GM21737 (cell line): ENCODE measurements around the gene OGFOD1.
"Not testable (repeated sequence)": the region's sequence is repeated elsewhere in the genome, so short reads cannot be mapped to it uniquely, and the experiment has no call there.

ENCODE experiments used
- ATAC-seq: cut with Tn5 transposase; IDR thresholded peaks from one replicate; pipeline ENCODE4 v1.9.1; 2021; ENCODE audit warnings: mild to moderate bottlenecking, moderate library complexity; ENCODE audit not compliant: unreplicated experiment

Gene OGFOD1

DNA sequence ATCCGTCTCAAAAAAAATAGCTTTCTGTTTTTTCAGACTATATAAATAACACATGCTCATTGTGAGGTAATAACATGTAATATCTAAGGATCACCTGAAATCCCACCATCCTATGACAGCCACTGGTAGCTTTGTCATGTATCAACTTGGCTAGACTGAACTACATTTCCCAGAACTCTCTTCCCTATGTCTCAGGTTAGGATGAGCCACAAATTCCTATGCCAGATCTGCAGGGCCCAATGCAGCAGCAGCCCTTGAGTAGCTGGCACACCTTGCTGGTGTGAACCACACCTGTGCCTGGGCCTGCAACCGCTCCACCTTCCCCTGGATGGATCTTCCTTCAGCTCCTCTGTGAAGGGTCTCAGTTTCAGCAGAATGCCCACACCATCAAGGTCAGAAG lies 28.1 kb downstream of the OGFOD1 start:
- no peak for ATAC-seq

- no peak for ATAC-seq
These were observed 29.6 kb downstream of the OGFOD1 start for GRCh38 chr16:56480776-56481467.

DNA sequence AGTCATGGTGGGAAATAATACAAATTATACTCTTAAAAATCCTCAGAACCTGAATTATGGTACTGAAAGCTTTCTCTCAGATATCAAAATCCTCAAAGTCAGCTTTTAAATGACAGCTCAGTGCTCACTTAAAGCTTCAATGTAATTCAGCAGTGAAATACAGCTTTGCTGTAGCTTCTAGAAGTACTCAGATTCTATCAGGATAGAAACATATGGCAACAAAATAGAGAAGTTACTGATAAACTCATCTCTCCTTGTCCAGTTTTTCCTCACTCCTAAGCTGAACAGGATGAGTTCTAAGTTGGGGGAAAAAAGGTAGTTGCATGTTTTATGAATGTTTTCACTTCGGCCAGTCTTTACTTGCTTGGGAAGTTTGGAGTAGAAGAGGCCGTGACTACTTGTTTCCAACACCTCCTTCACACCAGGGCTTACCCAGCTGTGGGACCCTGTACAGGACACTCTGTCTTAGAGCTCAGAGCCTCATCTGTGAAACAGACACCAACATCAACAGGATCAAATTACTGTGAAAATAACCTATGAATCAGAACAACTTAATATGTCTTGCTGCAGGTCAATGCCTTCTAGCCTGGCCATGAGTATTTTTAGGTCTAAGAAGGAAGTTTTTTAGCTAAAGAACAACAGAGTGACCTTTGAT lies 30.2 kb downstream of the OGFOD1 start:
- ATAC-seq: no peak

DNA sequence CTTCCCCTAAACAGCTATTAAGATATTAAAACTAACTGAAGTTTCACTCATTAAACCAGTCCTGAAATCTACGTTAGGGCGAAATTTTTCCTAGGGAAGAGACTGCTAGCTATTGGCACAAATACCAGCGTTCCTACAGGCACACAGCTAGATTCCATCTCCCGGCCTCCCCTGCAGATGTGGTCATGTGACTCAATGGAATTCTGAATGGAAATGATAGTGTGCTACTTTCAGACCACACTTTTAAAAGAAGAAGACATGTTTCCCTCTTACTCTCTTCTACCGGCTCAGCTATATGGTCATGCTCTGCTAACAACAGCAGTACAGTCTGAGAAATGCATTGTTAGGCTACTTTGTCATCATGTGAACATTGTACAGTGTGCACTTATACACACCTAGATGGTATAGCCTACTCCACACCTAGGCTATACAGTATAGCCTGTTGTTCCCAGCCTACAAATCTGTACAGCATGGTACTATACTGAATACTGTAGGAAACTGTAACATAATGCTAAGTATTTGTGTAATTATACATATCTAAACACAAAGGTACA lies 31.4 kb downstream of the OGFOD1 start:
- ATAC-seq: no peak

DNA sequence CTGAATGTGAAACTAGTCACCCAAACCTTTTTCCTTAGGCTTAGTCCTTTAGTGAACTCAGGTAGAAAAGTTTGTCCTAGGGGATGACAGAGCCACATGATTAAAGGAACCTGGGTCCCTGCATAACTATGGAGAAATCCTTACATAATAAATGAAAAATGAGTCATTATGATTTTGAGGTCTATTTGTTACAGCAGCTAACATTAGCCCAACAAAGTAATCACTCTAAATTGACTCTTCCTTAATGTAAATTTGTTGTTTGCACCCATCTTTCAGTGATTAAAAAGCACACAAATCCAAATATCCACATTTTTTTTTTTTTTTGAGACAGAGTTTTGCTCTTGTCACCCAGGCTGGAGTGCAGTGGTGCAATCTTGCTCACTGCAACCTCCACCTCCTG lies 32.0 kb downstream of the OGFOD1 start:
- no peak for ATAC-seq

- no peak for ATAC-seq
These were observed 36.7 kb downstream of the OGFOD1 start for GRCh38 chr16:56488035-56488434.

GRCh38 chr16:56488868-56489267 lies 37.5 kb downstream of the OGFOD1 start:
- not testable (repeated sequence) for ATAC-seq

DNA sequence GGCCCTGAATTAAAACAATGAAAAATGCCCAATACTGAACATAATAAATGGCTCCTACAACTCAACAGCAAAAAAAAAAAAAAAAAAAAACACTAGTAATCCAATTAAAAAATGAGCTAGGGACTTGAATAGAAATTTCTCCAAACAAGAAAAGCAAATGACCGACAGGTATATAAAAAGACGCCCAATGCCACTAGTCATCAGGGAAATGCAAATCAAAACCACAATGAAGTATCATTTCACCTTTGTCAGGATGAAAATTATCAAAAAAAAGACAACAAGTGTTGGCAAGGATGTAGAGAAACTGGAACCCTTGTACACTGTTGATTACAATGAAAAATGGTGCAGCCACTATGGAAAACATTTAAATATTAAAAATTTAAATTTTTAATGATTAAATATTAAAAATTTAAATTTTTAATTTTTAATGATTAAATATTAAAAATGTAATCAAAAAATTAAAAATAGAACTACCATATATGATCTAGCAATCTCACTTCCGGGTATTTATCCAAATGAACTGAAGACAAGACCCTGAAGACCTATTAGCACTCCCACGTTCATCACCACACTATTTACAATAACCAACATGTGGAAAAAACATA lies 40.4 kb downstream of the OGFOD1 start:
- ATAC-seq: no peak

DNA sequence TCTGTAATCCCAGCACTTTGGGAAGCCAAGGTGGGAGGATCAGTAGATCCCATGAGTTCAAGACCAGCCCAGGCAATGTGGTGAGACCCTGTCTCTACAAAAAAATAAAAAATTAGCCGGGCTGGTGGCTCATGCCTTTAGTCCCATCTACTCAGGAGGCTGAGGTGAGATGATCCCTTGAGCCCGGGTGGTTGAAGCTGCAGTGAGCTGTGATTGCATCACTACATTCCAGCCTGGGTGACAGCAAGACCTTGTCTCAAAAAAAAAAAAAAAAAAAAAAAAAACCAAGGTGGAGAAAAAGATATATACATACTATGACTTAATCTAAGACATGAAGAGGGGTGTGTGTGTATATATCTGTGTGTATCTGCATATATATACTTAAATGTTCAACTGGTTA lies 41.8 kb downstream of the OGFOD1 start:
- no peak for ATAC-seq

DNA sequence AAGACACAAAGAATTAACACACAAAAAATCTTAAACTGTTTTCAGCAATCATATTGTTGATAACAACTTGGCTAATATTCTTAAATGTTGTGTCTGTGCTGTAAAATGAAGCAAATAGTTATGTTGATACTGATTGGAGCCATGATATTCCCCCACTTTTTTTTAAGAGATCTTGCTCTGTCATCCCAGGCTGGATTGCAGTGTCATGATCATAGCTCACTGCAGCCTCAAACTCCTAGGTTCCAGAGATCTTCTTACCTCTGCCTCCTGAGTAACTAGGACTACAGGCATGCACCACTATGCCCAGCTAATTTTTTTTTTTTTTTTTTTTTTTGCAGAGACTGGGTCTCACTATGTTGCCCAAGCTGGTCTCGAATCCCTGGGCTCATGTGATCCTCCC lies 42.5 kb downstream of the OGFOD1 start:
- no peak for ATAC-seq

DNA sequence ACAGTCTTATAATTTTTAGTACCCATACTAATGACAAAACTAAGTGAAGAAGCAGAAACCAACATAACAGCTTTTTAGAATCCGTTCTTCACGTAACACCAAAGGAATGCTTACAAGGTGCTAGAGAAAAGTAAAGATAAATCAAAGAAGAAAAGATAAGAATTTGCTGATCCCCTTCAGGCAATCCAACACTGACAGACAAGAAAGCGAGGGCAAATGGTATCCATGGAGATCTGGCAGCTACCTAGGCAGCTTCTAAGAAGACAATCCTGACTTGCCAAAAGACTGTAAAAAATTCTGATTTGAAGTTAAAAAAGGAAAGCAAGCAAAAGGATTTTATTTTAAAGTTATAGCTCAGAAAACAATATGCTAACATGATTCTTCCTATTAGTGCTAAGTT lies 53.8 kb downstream of the OGFOD1 start:
- ATAC-seq: no peak

DNA sequence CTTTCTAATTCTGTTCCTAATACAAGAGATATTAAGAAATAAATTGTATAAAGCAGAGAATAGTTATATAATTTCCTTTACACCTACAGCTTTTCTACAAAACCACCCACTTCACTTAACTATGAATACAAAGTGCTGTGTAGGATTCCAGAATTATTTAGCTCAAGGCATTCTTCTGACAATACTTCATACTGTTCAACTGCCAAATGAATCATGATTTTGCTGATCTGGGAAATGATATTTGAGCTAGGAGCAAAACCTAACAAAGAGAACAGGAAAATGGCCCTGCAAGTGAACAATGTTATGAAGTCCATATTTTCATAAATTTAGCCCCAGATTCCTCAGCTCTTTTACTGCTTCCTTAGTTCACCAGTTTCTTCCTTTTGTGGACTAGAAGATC lies 55.6 kb downstream of the OGFOD1 start:
- no peak for ATAC-seq

- ATAC-seq: no peak
These were observed 59.2 kb downstream of the OGFOD1 start for GRCh38 chr16:56510544-56510943.

- ATAC-seq: no peak
These were observed 60.7 kb downstream of the OGFOD1 start for GRCh38 chr16:56512025-56512424.

GRCh38 chr16:56513091-56513490 lies 61.7 kb downstream of the OGFOD1 start:
- ATAC-seq: no peak

DNA sequence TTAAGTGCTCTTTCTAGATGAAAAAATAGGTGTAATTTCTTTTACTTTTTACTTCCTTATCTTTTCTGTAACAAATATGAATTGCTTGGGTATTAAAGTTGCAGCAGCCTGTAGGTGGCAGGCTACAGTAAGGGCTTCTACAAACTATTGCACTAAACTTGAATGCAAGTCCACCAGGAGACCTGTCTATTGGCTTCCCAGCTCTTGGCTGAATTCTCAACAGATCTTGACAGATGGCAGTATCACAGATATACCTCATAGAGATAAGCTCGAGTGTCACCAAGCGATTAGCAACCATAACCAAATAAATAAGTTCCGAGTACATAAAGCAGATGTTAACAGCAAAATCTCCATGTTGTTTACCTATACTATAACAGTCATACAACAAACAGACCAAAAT lies 62.6 kb downstream of the OGFOD1 start:
- ATAC-seq: no peak

GRCh38 chr16:56514845-56515244 lies 63.5 kb downstream of the OGFOD1 start:
- ATAC-seq: no peak

DNA sequence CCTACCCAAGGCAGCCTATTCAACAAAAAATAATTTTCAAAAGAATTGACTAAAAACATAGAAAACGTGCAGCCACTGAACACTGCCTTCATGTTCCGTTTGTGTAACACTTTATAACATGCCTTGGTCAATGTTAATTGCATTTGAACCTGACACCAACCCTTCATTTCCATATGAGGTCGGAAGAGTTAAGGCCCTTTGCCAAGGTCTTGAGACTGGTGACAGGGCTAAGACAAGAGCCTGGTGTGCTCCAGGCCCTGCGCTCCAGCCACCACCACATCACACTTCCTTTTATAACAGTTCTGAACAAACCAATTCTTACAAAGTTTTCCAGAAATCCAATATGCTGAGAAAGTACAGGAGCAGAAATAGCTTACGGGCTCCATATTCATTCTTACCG lies 64.3 kb downstream of the OGFOD1 start:
- no peak for ATAC-seq

GRCh38 chr16:56517206-56517605 lies 65.9 kb downstream of the OGFOD1 start:
- ATAC-seq: no peak

DNA sequence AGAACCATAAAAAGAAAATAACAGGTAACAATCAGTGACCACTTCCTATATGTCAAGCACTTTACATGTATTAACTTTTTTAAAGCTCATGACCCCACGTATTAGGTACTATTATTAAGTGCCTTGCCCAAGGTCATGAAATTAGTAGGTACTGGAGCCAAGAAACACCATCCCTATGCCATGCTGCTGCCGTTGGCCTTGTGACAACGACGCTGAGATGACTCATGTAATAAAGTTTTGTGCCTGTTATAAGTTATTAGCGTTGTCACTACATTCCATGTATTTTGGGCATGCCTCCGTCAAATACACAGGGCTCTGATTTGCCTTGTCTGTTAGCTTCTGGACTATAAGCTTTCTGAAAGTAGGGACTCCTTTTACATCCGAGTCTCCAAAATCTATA lies 67.1 kb downstream of the OGFOD1 start:
- ATAC-seq: no peak

DNA sequence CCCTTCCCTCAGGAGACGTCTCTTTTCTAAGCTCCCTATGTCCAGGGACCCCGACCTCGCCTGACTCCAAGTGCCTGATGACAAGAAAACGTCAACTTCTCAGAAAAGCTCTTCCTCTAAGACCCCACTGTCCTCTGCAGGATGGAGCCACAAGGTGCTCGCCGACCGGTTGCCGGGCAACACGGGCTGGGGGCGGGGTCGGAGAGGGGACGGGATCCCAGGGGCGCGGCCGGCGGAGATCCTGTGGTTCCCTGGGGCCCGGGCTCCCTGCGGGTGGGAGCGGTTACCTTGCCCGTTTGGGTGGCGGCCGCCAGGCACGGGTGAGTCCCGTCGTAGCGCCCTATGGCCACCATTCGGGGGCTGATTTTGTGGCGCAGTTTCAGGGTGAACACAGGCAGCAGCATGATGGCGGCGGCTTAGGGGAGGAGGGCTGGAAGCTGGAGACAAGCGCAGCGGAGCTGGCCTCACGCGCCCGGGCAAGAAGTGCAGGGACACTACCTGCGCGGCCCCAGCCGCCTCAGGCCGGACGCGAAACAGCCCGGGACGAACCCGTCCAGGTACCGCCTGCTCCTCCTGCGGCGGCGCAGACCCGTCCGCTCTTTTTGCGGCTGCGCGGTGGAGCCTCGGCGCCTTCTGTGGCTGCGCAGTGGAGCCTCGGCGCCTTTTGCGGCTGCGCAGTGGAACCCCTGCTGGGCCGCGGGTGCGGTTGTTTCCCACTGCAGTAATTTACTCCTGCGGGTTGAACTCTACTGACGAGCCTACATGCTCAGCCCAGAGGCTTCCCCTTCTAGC lies 68.3 kb downstream of the OGFOD1 start, which contains the start of gene BBS2:
Gene BBS2, minus strand, starts transcription at position 566 of the 792 bp plus-strand sequence. Its CDS starts 162 bp downstream, at position 404.
- ATAC-seq: peak; percentile 82
